ENCODE results near the gene UQCR11. TPM values are rescaled to one million over a fixed set of nuclear protein-coding genes. Genes with fewer than 3 reads are reported as not detected.

UQCR11 gene
- total RNA-seq, 4 donors from 2014 or later = 55.0 to 76.8 (median 73.8) TPM

- no peak for TF ChIP-seq CTCF (IDR thresholded peaks at IDR 0.05; ENCODE audit: low read depth)
Observed at GRCh38 chr19:1569997-1570396, 35.3 kb downstream of the UQCR11 start.

- no peak for TF ChIP-seq CTCF (IDR thresholded peaks at IDR 0.05; ENCODE audit: low read depth)
Observed at GRCh38 chr19:1568320-1569019, 36.8 kb downstream of the UQCR11 start, which contains the start of gene MEX3D. Gene MEX3D (minus strand): TSS chr19:1568325. CDS start chr19:1568058, 267 bp downstream.

GRCh38 chr19:1567848-1568227, 37.4 kb downstream of the UQCR11 start:
- TF ChIP-seq CTCF (IDR thresholded peaks at IDR 0.05; ENCODE audit: low read depth) = no peak

- no peak for TF ChIP-seq CTCF (IDR thresholded peaks at IDR 0.05; ENCODE audit: low read depth)
Observed at GRCh38 chr19:1567116-1567847, 38.0 kb downstream of the UQCR11 start.

GRCh38 chr19:1566392-1567115, 38.7 kb downstream of the UQCR11 start:
- no peak for TF ChIP-seq CTCF (IDR thresholded peaks at IDR 0.05; ENCODE audit: low read depth)

GRCh38 chr19:1563251-1563650, 42.0 kb downstream of the UQCR11 start:
- TF ChIP-seq CTCF (IDR thresholded peaks at IDR 0.05; ENCODE audit: low read depth) = no peak
